MM.1S (cell line): ENCODE data around the gene PRR35.

ENCODE experiments used
- EZH2 ChIP-seq: fragments of 300-600 bp; sonication (generic); optimal IDR thresholded peaks from 2 replicates; pipeline ENCODE3; 2017; ENCODE audit warnings: low read depth, mild to moderate bottlenecking, antibody characterized with exemption, low read length, mixed read lengths
- TF ChIP-seq, protein P1 (sequence below): fragments of 300-600 bp; sonication (generic); IDR thresholded peaks from 2 replicates; pipeline ENCODE4 v1.5.1; 2016; ENCODE audit warnings: antibody characterized with exemption, low read length, mixed read lengths

- TF ChIP-seq, protein P1, sequence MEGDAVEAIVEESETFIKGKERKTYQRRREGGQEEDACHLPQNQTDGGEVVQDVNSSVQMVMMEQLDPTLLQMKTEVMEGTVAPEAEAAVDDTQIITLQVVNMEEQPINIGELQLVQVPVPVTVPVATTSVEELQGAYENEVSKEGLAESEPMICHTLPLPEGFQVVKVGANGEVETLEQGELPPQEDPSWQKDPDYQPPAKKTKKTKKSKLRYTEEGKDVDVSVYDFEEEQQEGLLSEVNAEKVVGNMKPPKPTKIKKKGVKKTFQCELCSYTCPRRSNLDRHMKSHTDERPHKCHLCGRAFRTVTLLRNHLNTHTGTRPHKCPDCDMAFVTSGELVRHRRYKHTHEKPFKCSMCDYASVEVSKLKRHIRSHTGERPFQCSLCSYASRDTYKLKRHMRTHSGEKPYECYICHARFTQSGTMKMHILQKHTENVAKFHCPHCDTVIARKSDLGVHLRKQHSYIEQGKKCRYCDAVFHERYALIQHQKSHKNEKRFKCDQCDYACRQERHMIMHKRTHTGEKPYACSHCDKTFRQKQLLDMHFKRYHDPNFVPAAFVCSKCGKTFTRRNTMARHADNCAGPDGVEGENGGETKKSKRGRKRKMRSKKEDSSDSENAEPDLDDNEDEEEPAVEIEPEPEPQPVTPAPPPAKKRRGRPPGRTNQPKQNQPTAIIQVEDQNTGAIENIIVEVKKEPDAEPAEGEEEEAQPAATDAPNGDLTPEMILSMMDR, result no peak
- TF ChIP-seq EZH2, result no peak
Measured at GRCh38 chr16:606656-607307, 46.6 kb downstream of the PRR35 start.
